Right lobe of liver (tissue), 4 donors: ENCODE data around the gene PHF12.

Experiments used
- POLR2A ChIP-seq: fragments of 450-650 bp; IDR thresholded peaks from one replicate; pipeline ENCODE4 v1.6.1; 2017; ENCODE audit warnings: antibody characterized with exemption, mild to moderate bottlenecking
- TF ChIP-seq, protein P1 (sequence below), 4 donors: fragments of 200-600 bp in 3 of 4; fragments of 450-650 bp in 1 of 4; IDR thresholded peaks; one replicate each; pipeline versions ENCODE4 v1.5.1 to v1.8.0; 2016 to 2022; ENCODE audit warnings: antibody characterized with exemption in 4 of 4, mild to moderate bottlenecking in 2 of 4
- donor health status: DM: no; HTN: no; CAD: no.
- donor health status: DM: no; HTN: no; CAD: no.
- donor health status: DM: no; HTN: yes; CAD: no.

DNA sequence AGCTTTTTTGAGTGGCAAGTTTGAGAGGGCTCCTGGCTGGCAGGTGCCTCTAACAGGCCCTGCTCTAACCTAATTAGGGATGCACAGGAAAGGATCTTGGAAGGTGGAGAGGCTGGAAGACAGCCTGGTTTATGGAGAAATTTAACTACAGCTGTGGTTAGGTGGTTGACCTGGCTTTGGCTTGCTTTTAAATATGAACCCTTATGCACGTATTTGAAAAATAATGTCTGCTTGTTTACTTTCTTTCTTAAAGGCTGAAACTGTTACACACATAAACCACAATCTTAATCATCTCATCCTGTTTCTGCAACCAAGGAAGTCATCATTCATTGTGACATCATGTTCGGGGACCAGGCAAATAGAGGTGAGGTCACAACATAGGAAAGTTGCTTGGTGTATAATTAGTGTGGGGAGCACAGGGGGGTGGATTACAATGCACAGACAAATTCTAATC is 25.4 kb downstream of the PHF12 start:
- TF ChIP-seq, protein P1, sequence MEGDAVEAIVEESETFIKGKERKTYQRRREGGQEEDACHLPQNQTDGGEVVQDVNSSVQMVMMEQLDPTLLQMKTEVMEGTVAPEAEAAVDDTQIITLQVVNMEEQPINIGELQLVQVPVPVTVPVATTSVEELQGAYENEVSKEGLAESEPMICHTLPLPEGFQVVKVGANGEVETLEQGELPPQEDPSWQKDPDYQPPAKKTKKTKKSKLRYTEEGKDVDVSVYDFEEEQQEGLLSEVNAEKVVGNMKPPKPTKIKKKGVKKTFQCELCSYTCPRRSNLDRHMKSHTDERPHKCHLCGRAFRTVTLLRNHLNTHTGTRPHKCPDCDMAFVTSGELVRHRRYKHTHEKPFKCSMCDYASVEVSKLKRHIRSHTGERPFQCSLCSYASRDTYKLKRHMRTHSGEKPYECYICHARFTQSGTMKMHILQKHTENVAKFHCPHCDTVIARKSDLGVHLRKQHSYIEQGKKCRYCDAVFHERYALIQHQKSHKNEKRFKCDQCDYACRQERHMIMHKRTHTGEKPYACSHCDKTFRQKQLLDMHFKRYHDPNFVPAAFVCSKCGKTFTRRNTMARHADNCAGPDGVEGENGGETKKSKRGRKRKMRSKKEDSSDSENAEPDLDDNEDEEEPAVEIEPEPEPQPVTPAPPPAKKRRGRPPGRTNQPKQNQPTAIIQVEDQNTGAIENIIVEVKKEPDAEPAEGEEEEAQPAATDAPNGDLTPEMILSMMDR (IDR thresholded peaks at IDR 0.05): no peak
- TF ChIP-seq POLR2A: no peak
